Measurements from ENCODE around the gene HTRA2. TPM values are rescaled to one million over a fixed set of nuclear protein-coding genes. Genes with fewer than 3 reads are reported as not detected.
A peak's percentile ranks its signal among the peaks of the same experiment; 100 is the strongest.

The HTRA2 gene
- total and polyA plus RNA-seq, 9 of the 15 experiments (the other 6 are each of a cell fraction or from before 2014, with no cell fraction given) = 54.2 to 71.2 (median 65.8) TPM

DNA sequence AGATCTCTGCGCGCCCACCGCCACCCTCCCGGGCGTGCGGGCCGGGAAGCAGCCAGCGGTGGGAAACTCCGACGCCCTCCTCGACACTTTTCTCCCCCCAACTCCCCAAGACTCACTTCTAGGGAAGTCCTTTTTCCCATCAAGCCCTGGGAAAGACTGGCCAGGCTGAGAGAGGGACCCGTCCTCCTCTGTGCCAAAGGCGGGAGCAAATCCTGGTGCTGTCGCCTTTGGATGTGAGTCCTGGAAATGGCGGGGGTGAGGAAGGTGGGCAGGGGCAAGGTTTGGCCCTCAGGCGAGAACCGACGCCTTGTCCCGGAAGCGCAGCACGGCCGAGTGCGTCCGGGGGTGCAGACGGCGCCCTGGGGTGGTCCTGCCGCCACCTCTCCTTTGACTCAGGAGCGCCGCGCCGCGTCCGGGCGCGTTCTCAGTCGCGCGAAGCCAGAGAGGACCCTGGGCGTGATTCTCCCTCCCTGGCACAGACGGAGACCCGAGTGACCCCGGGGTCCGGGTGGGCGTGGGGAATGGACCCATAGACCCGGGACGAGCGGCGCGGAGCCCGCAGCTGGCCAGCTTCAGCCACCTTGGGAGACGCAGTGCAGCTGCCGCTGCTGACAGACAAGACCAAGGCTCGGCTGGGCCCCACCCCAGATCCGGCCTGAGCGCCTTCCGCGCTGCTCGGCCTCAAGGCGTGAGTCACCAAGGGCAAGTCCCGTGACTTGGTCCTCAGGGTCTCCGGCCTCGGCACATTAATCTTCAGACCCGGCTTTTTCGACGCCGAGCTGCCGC lies 26.8 kb upstream of the HTRA2 start (continued):
- TF ChIP-seq HCFC1 (IDR thresholded peaks at IDR 0.05; ENCODE audit: low read depth, low read length) (no peak; the same call in 1 of the 2 replicates), KAT2B (IDR thresholded peaks at IDR 0.05; ENCODE audit: low read depth, low read length) (no peak), ZBED1 (IDR thresholded peaks at IDR 0.05) (no peak), ZNF644 (tag; IDR thresholded peaks at IDR 0.05; ENCODE audit: low read depth) (no peak), ZNF212 (CRISPR knock-in tag; IDR thresholded peaks at IDR 0.05) (no peak), ZNF408 (CRISPR knock-in tag; IDR thresholded peaks at IDR 0.05; ENCODE audit: low read depth) (no peak), FOS (IDR thresholded peaks at IDR 0.05; ENCODE audit: extremely low read depth, insufficient read length) (peak; percentile 44), ARID1B (IDR thresholded peaks at IDR 0.05) (peak; percentile 79), MYC (IDR thresholded peaks at IDR 0.05; ENCODE audit: low read depth, low read length) (peak; percentile 66), MYC (CRISPR knock-in tag; IDR thresholded peaks at IDR 0.05; ENCODE audit: borderline replicate concordance, low read depth) (no peak; the same call in 1 of the 2 replicates), YY1 (IDR thresholded peaks at IDR 0.05; ENCODE audit: borderline replicate concordance in 1 of 3, control insufficient read depth in 1 of 3, extremely low read depth in 1 of 3, insufficient read depth in 3 of 3, insufficient read length in 1 of 3, insufficient replicate concordance in 2 of 3, low read depth in 1 of 3, low read length in 2 of 3) (peak in 2 of 3 experiments; percentile 15 to 78), CAMTA2 (CRISPR knock-in tag; conservative IDR thresholded peaks at IDR 0.05) (no peak), SMARCE1 (IDR thresholded peaks at IDR 0.05) (peak; percentile 76), SRSF7 (optimal IDR thresholded peaks at IDR 0.05; ENCODE audit: low read depth, low read length) (no peak), ZNF253 (CRISPR knock-in tag; conservative IDR thresholded peaks at IDR 0.05) (no peak), MAZ (CRISPR knock-in tag; conservative IDR thresholded peaks at IDR 0.05 in 1 of 2, IDR thresholded peaks at IDR 0.05 in 1 of 2) (peak in 1 of 2 experiments; percentile 46; a peak in 3 of 4 replicates)
- TF ChIP-seq, protein P1, sequence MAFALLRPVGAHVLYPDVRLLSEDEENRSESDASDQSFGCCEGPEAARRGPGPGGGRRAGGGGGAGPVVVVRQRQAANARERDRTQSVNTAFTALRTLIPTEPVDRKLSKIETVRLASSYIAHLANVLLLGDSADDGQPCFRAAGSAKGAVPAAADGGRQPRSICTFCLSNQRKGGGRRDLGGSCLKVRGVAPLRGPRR (CRISPR knock-in tag; IDR thresholded peaks at IDR 0.05) = no peak
- TF ChIP-seq, protein P2, sequence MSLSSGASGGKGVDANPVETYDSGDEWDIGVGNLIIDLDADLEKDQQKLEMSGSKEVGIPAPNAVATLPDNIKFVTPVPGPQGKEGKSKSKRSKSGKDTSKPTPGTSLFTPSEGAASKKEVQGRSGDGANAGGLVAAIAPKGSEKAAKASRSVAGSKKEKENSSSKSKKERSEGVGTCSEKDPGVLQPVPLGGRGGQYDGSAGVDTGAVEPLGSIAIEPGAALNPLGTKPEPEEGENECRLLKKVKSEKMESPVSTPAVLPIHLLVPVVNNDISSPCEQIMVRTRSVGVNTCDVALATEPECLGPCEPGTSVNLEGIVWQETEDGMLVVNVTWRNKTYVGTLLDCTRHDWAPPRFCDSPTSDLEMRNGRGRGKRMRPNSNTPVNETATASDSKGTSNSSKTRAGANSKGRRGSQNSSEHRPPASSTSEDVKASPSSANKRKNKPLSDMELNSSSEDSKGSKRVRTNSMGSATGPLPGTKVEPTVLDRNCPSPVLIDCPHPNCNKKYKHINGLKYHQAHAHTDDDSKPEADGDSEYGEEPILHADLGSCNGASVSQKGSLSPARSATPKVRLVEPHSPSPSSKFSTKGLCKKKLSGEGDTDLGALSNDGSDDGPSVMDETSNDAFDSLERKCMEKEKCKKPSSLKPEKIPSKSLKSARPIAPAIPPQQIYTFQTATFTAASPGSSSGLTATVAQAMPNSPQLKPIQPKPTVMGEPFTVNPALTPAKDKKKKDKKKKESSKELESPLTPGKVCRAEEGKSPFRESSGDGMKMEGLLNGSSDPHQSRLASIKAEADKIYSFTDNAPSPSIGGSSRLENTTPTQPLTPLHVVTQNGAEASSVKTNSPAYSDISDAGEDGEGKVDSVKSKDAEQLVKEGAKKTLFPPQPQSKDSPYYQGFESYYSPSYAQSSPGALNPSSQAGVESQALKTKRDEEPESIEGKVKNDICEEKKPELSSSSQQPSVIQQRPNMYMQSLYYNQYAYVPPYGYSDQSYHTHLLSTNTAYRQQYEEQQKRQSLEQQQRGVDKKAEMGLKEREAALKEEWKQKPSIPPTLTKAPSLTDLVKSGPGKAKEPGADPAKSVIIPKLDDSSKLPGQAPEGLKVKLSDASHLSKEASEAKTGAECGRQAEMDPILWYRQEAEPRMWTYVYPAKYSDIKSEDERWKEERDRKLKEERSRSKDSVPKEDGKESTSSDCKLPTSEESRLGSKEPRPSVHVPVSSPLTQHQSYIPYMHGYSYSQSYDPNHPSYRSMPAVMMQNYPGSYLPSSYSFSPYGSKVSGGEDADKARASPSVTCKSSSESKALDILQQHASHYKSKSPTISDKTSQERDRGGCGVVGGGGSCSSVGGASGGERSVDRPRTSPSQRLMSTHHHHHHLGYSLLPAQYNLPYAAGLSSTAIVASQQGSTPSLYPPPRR (CRISPR knock-in tag; IDR thresholded peaks at IDR 0.05; ENCODE audit: borderline replicate concordance) = peak; percentile 36; the same call in 1 of the 2 replicates
- TF ChIP-seq, protein P3, sequence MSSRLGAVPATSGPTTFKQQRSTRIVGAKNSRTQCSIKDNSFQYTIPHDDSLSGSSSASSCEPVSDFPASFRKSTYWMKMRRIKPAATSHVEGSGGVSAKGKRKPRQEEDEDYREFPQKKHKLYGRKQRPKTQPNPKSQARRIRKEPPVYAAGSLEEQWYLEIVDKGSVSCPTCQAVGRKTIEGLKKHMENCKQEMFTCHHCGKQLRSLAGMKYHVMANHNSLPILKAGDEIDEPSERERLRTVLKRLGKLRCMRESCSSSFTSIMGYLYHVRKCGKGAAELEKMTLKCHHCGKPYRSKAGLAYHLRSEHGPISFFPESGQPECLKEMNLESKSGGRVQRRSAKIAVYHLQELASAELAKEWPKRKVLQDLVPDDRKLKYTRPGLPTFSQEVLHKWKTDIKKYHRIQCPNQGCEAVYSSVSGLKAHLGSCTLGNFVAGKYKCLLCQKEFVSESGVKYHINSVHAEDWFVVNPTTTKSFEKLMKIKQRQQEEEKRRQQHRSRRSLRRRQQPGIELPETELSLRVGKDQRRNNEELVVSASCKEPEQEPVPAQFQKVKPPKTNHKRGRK (tag; IDR thresholded peaks at IDR 0.05) = no peak

Measured in K562 (cell line).